ENCODE measurements around the gene SLC35A3. TPM values are rescaled to one million over a fixed set of nuclear protein-coding genes. Genes with fewer than 3 reads are reported as not detected.

Gene SLC35A3
- polyA plus RNA-seq, 1 donor (not counting 4 experiments of a cell fraction or from before 2014, with no cell fraction given), result 25.9 TPM

- peaks cover 61% of the 10 kb centered on the region for H3K79me2 ChIP-seq (ENCODE audit: control insufficient read depth, insufficient read depth, low read length)
- peak overlapping the region; percentile 86 for H3K4me2 ChIP-seq (ENCODE audit: control insufficient read depth, extremely low read depth, insufficient read depth, low read depth, low read length)
- DNase-seq (ENCODE audit: low read depth, low spot score) (no peak), FAIRE-seq (peak; percentile 92)
- no peaks in the 10 kb centered on the region for H3K9me3 ChIP-seq (ENCODE audit: control insufficient read depth, low read depth, low read length)
- TF ChIP-seq EZH2 (IDR thresholded peaks at IDR 0.05; ENCODE audit: low read length) (no peak), CTCF (optimal IDR thresholded peaks at IDR 0.05 in 1 of 3, IDR thresholded peaks at IDR 0.05 in 1 of 3, conservative IDR thresholded peaks at IDR 0.05 in 1 of 3; ENCODE audit: extremely low read depth in 1 of 3, insufficient read depth in 2 of 3, low read length in 3 of 3) (no peak)
- peak overlapping the region; percentile 99 for H3K9ac ChIP-seq (ENCODE audit: control insufficient read depth, extremely low read depth, insufficient read depth, low read length)
- dilution Hi-C loops (cut with MboI; ENCODE audit: extremely low pct_ligation_motif_present, low sequenced_read_pairs), result no loop called here
- H2AFZ ChIP-seq (ENCODE audit: control insufficient read depth, low read length), result peak overlapping the region; percentile 36
- peak overlapping the region; percentile 99 for H3K27ac ChIP-seq (ENCODE audit: control insufficient read depth, insufficient read depth, low read length)
- no peaks in the 10 kb centered on the region for H3K27me3 ChIP-seq (ENCODE audit: control insufficient read depth, extremely low read depth, insufficient read depth, low read length)
- H3K4me3 ChIP-seq (ENCODE audit: control insufficient read depth in 2 of 3, extremely low read depth in 1 of 3, insufficient read depth in 2 of 3, low read depth in 1 of 3, low read length in 3 of 3), result peak overlapping the region; percentile 78 to 97 (median 93)
- peaks cover 14% of the 10 kb centered on the region for H3K4me1 ChIP-seq (ENCODE audit: control insufficient read depth, extremely low read depth, insufficient read depth, low read length)
- no peaks in the 10 kb centered on the region for H3K36me3 ChIP-seq (ENCODE audit: control insufficient read depth in 2 of 2, extremely low read depth in 1 of 2, insufficient read depth in 2 of 2, low read length in 2 of 2)
- no peaks in the 10 kb centered on the region for H4K20me1 ChIP-seq (ENCODE audit: control insufficient read depth, extremely low read depth, insufficient read depth, low read length)
- H3K9me1 ChIP-seq (ENCODE audit: control insufficient read depth, extremely low read depth, insufficient read depth, low read length), result no peaks in the 10 kb centered on the region
Measured at GRCh38 chr1:100036718-100037655, 67.2 kb downstream of the SLC35A3 start.

- TF ChIP-seq EZH2 (IDR thresholded peaks at IDR 0.05; ENCODE audit: low read length), result no peak
- no peak for TF ChIP-seq CTCF (optimal IDR thresholded peaks at IDR 0.05 in 1 of 3, IDR thresholded peaks at IDR 0.05 in 1 of 3, conservative IDR thresholded peaks at IDR 0.05 in 1 of 3; ENCODE audit: extremely low read depth in 1 of 3, insufficient read depth in 2 of 3, low read length in 3 of 3)
- Histone ChIP-seq H2AFZ (ENCODE audit: control insufficient read depth, low read length) (peak overlapping the region; percentile 59), H3K36me3 (ENCODE audit: control insufficient read depth in 2 of 2, extremely low read depth in 1 of 2, insufficient read depth in 2 of 2, low read length in 2 of 2) (no peaks in the 10 kb centered on the region), H3K27ac (ENCODE audit: control insufficient read depth, insufficient read depth, low read length) (peak overlapping the region; percentile 99), H3K9me3 (ENCODE audit: control insufficient read depth, low read depth, low read length) (no peaks in the 10 kb centered on the region), H3K9ac (ENCODE audit: control insufficient read depth, extremely low read depth, insufficient read depth, low read length) (peak overlapping the region; percentile 99), H3K9me1 (ENCODE audit: control insufficient read depth, extremely low read depth, insufficient read depth, low read length) (no peaks in the 10 kb centered on the region), H3K4me1 (ENCODE audit: control insufficient read depth, extremely low read depth, insufficient read depth, low read length) (peaks cover 17% of the 10 kb centered on the region), H3K79me2 (ENCODE audit: control insufficient read depth, insufficient read depth, low read length) (peaks cover 67% of the 10 kb centered on the region), H3K4me2 (ENCODE audit: control insufficient read depth, extremely low read depth, insufficient read depth, low read depth, low read length) (peak overlapping the region; percentile 86), H3K27me3 (ENCODE audit: control insufficient read depth, extremely low read depth, insufficient read depth, low read length) (no peaks in the 10 kb centered on the region), H4K20me1 (ENCODE audit: control insufficient read depth, extremely low read depth, insufficient read depth, low read length) (no peaks in the 10 kb centered on the region), H3K4me3 (ENCODE audit: control insufficient read depth in 2 of 3, extremely low read depth in 1 of 3, insufficient read depth in 2 of 3, low read depth in 1 of 3, low read length in 3 of 3) (peak overlapping the region; percentile 78 to 97 (median 93))
- DNase-seq (ENCODE audit: low read depth, low spot score), result no peak
- FAIRE-seq, result peak; percentile 59
- dilution Hi-C loops (cut with MboI; ENCODE audit: extremely low pct_ligation_motif_present, low sequenced_read_pairs), result no loop called here
Measured at GRCh38 chr1:100037656-100037926, 67.8 kb downstream of the SLC35A3 start.

All from keratinocyte (primary cell).